ENCODE data around the gene CMTM2. TPM values are rescaled to one million over a fixed set of nuclear protein-coding genes. Genes with fewer than 3 reads are reported as not detected.

Gene CMTM2
- total and polyA plus RNA-seq, 4 donors = 1.3 TPM; not detected in 3

- ATAC-seq (ENCODE audit: low FRiP score) = peak; percentile 35
- 81 to 84% methylated on average over 10 of the region's 10 CpGs for WGBS, 2 donors
- intact Hi-C loops (cut with DNase I) = loop anchor here in 1 of 2 donors (5.0 to 10.0 kb wide), 2 partner anchors 111 to 178 kb away; no protein-coding TSS in a partner anchor
Observed at GRCh38 chr16:66585481-66586239, 6.4 kb downstream of the CMTM2 start.

GRCh38 chr16:66587881-66588600, 8.8 kb downstream of the CMTM2 start:
- DNase-seq (no peak), ATAC-seq (ENCODE audit: low FRiP score) (no peak)
- Histone ChIP-seq H3K27ac (ENCODE audit: low read depth in 1 of 2, low read length in 2 of 2) (no peak overlapping the region), H3K27me3 (ENCODE audit: control insufficient read depth in 1 of 2, insufficient read depth in 2 of 2, low read length in 1 of 2) (no peaks in the 10 kb centered on the region), H3K9me3 (ENCODE audit: control insufficient read depth, low read length) (no peaks in the 10 kb centered on the region), H3K4me3 (ENCODE audit: low read length in 2 of 2) (no peak overlapping the region), H3K36me3 (ENCODE audit: control insufficient read depth in 1 of 2, insufficient read depth in 2 of 2, low read length in 1 of 2) (no peaks in the 10 kb centered on the region), H3K4me1 (ENCODE audit: control insufficient read depth in 1 of 2, insufficient read depth in 2 of 2, low read length in 2 of 2) (no peaks in the 10 kb centered on the region)
- intact Hi-C loops (cut with DNase I) = loop anchor here in 1 of 2 donors (5.0 to 10.0 kb wide), 2 partner anchors 113 to 181 kb away; no protein-coding TSS in a partner anchor
- 83 to 87% methylated on average over 7 of the region's 7 CpGs for WGBS, 2 donors

More at GRCh38 chr16:66585481-66586239, 6.4 kb downstream of the CMTM2 start:
- DNase-seq = peak in 1 of 2 donors; percentile 54
- H3K9me3 ChIP-seq (ENCODE audit: control insufficient read depth, low read length) = no peaks in the 10 kb centered on the region
- no peaks in the 10 kb centered on the region for H3K36me3 ChIP-seq (ENCODE audit: control insufficient read depth in 1 of 2, insufficient read depth in 2 of 2, low read length in 1 of 2)
- peaks cover 0 to 6% of the 10 kb centered on the region in 2 donors for H3K4me1 ChIP-seq (ENCODE audit: control insufficient read depth in 1 of 2, insufficient read depth in 2 of 2, low read length in 2 of 2)
- H3K27ac ChIP-seq (ENCODE audit: low read depth in 1 of 2, low read length in 2 of 2) = no peak overlapping the region
- no peaks in the 10 kb centered on the region for H3K27me3 ChIP-seq (ENCODE audit: control insufficient read depth in 1 of 2, insufficient read depth in 2 of 2, low read length in 1 of 2)
- H3K4me3 ChIP-seq (ENCODE audit: low read length in 2 of 2) = no peak overlapping the region

GRCh38 chr16:66588981-66589713, 9.9 kb downstream of the CMTM2 start:
- intact Hi-C loops (cut with DNase I) = loop anchor here in 1 of 2 donors (5.0 to 10.0 kb wide), 2 partner anchors 114 to 182 kb away; no protein-coding TSS in a partner anchor
- ATAC-seq (ENCODE audit: low FRiP score) = peak; percentile 80

GRCh38 chr16:66590322-66590721, 11.1 kb downstream of the CMTM2 start:
- DNase-seq (no peak), ATAC-seq (ENCODE audit: low FRiP score) (no peak)
- H3K4me1 ChIP-seq (ENCODE audit: control insufficient read depth in 1 of 2, insufficient read depth in 2 of 2, low read length in 2 of 2) = no peaks in the 10 kb centered on the region
- no peak overlapping the region for H3K27ac ChIP-seq (ENCODE audit: low read depth in 1 of 2, low read length in 2 of 2)
- no peak overlapping the region for H3K4me3 ChIP-seq (ENCODE audit: low read length in 2 of 2)
- no peaks in the 10 kb centered on the region for H3K36me3 ChIP-seq (ENCODE audit: control insufficient read depth in 1 of 2, insufficient read depth in 2 of 2, low read length in 1 of 2)
- H3K9me3 ChIP-seq (ENCODE audit: control insufficient read depth, low read length) = peaks cover 2% of the 10 kb centered on the region
- intact Hi-C loops (cut with DNase I) = no loop called here
- 77 to 83% methylated on average over 8 of the region's 8 CpGs for WGBS, 2 donors
- H3K27me3 ChIP-seq (ENCODE audit: control insufficient read depth in 1 of 2, insufficient read depth in 2 of 2, low read length in 1 of 2) = no peaks in the 10 kb centered on the region

More at GRCh38 chr16:66588981-66589713, 9.9 kb downstream of the CMTM2 start:
- no peak overlapping the region for H3K27ac ChIP-seq (ENCODE audit: low read depth in 1 of 2, low read length in 2 of 2)
- no peaks in the 10 kb centered on the region for H3K36me3 ChIP-seq (ENCODE audit: control insufficient read depth in 1 of 2, insufficient read depth in 2 of 2, low read length in 1 of 2)
- no peak overlapping the region for H3K4me3 ChIP-seq (ENCODE audit: low read length in 2 of 2)
- 89 to 92% methylated on average over 8 of the region's 8 CpGs for WGBS, 2 donors
- H3K27me3 ChIP-seq (ENCODE audit: control insufficient read depth in 1 of 2, insufficient read depth in 2 of 2, low read length in 1 of 2) = no peaks in the 10 kb centered on the region
- peak in 1 of 2 donors; percentile 80 for DNase-seq
- no peaks in the 10 kb centered on the region for H3K9me3 ChIP-seq (ENCODE audit: control insufficient read depth, low read length)
- no peaks in the 10 kb centered on the region for H3K4me1 ChIP-seq (ENCODE audit: control insufficient read depth in 1 of 2, insufficient read depth in 2 of 2, low read length in 2 of 2)

GRCh38 chr16:66591018-66591417, 11.8 kb downstream of the CMTM2 start:
- Histone ChIP-seq H3K9me3 (ENCODE audit: control insufficient read depth, low read length) (peaks cover 2% of the 10 kb centered on the region), H3K36me3 (ENCODE audit: control insufficient read depth in 1 of 2, insufficient read depth in 2 of 2, low read length in 1 of 2) (no peaks in the 10 kb centered on the region), H3K27me3 (ENCODE audit: control insufficient read depth in 1 of 2, insufficient read depth in 2 of 2, low read length in 1 of 2) (no peaks in the 10 kb centered on the region), H3K27ac (ENCODE audit: low read depth in 1 of 2, low read length in 2 of 2) (no peak overlapping the region), H3K4me1 (ENCODE audit: control insufficient read depth in 1 of 2, insufficient read depth in 2 of 2, low read length in 2 of 2) (no peaks in the 10 kb centered on the region), H3K4me3 (ENCODE audit: low read length in 2 of 2) (no peak overlapping the region)
- no peak for DNase-seq
- WGBS, 2 donors = 90 to 93% methylated on average over 4 of the region's 4 CpGs
- intact Hi-C loops (cut with DNase I) = no loop called here
- ATAC-seq (ENCODE audit: low FRiP score) = no peak

GRCh38 chr16:66592241-66592640, 13.0 kb downstream of the CMTM2 start:
- no peak overlapping the region for H3K27ac ChIP-seq (ENCODE audit: low read depth in 1 of 2, low read length in 2 of 2)
- WGBS, 2 donors = 94 to 95% methylated on average over 3 of the region's 3 CpGs
- no peaks in the 10 kb centered on the region for H3K4me1 ChIP-seq (ENCODE audit: control insufficient read depth in 1 of 2, insufficient read depth in 2 of 2, low read length in 2 of 2)
- peaks cover 2% of the 10 kb centered on the region for H3K9me3 ChIP-seq (ENCODE audit: control insufficient read depth, low read length)
- no peaks in the 10 kb centered on the region for H3K36me3 ChIP-seq (ENCODE audit: control insufficient read depth in 1 of 2, insufficient read depth in 2 of 2, low read length in 1 of 2)
- no peak for DNase-seq
- no peak overlapping the region for H3K4me3 ChIP-seq (ENCODE audit: low read length in 2 of 2)
- intact Hi-C loops (cut with DNase I) = no loop called here
- ATAC-seq (ENCODE audit: low FRiP score) = no peak
- H3K27me3 ChIP-seq (ENCODE audit: control insufficient read depth in 1 of 2, insufficient read depth in 2 of 2, low read length in 1 of 2) = no peaks in the 10 kb centered on the region

GRCh38 chr16:66592814-66593213, 13.6 kb downstream of the CMTM2 start:
- Histone ChIP-seq H3K27ac (ENCODE audit: low read depth in 1 of 2, low read length in 2 of 2) (no peak overlapping the region), H3K4me1 (ENCODE audit: control insufficient read depth in 1 of 2, insufficient read depth in 2 of 2, low read length in 2 of 2) (no peaks in the 10 kb centered on the region), H3K9me3 (ENCODE audit: control insufficient read depth, low read length) (peaks cover 2% of the 10 kb centered on the region), H3K36me3 (ENCODE audit: control insufficient read depth in 1 of 2, insufficient read depth in 2 of 2, low read length in 1 of 2) (no peaks in the 10 kb centered on the region), H3K27me3 (ENCODE audit: control insufficient read depth in 1 of 2, insufficient read depth in 2 of 2, low read length in 1 of 2) (no peaks in the 10 kb centered on the region), H3K4me3 (ENCODE audit: low read length in 2 of 2) (no peak overlapping the region)
- intact Hi-C loops (cut with DNase I) = no loop called here
- WGBS, 2 donors = 96 to 98% methylated on average over 3 of the region's 3 CpGs
- DNase-seq = no peak
- ATAC-seq (ENCODE audit: low FRiP score) = no peak

- DNase-seq (no peak), ATAC-seq (ENCODE audit: low FRiP score) (no peak)
- Histone ChIP-seq H3K27ac (ENCODE audit: low read depth in 1 of 2, low read length in 2 of 2) (no peak overlapping the region), H3K4me1 (ENCODE audit: control insufficient read depth in 1 of 2, insufficient read depth in 2 of 2, low read length in 2 of 2) (no peaks in the 10 kb centered on the region), H3K9me3 (ENCODE audit: control insufficient read depth, low read length) (peaks cover 2% of the 10 kb centered on the region), H3K27me3 (ENCODE audit: control insufficient read depth in 1 of 2, insufficient read depth in 2 of 2, low read length in 1 of 2) (no peaks in the 10 kb centered on the region), H3K36me3 (ENCODE audit: control insufficient read depth in 1 of 2, insufficient read depth in 2 of 2, low read length in 1 of 2) (no peaks in the 10 kb centered on the region), H3K4me3 (ENCODE audit: low read length in 2 of 2) (no peak overlapping the region)
- WGBS, 2 donors = 81 to 83% methylated on average over 7 of the region's 7 CpGs
- intact Hi-C loops (cut with DNase I) = no loop called here
Observed at GRCh38 chr16:66594739-66595138, 15.5 kb downstream of the CMTM2 start.
